Measurements from ENCODE around the gene RRAGB. TPM values are rescaled to one million over a fixed set of nuclear protein-coding genes. Genes with fewer than 3 reads are reported as not detected.
"Not testable (repeated sequence)": the region's sequence is repeated elsewhere in the genome, so short reads cannot be mapped to it uniquely, and the experiment has no call there.

Gene RRAGB
- polyA plus RNA-seq (2013, experiment 1 of 2; ENCODE audit: insufficient read length), result 9.1 TPM
- polyA plus RNA-seq (2013, experiment 2 of 2; ENCODE audit: insufficient read length), result 11.6 TPM

DNA sequence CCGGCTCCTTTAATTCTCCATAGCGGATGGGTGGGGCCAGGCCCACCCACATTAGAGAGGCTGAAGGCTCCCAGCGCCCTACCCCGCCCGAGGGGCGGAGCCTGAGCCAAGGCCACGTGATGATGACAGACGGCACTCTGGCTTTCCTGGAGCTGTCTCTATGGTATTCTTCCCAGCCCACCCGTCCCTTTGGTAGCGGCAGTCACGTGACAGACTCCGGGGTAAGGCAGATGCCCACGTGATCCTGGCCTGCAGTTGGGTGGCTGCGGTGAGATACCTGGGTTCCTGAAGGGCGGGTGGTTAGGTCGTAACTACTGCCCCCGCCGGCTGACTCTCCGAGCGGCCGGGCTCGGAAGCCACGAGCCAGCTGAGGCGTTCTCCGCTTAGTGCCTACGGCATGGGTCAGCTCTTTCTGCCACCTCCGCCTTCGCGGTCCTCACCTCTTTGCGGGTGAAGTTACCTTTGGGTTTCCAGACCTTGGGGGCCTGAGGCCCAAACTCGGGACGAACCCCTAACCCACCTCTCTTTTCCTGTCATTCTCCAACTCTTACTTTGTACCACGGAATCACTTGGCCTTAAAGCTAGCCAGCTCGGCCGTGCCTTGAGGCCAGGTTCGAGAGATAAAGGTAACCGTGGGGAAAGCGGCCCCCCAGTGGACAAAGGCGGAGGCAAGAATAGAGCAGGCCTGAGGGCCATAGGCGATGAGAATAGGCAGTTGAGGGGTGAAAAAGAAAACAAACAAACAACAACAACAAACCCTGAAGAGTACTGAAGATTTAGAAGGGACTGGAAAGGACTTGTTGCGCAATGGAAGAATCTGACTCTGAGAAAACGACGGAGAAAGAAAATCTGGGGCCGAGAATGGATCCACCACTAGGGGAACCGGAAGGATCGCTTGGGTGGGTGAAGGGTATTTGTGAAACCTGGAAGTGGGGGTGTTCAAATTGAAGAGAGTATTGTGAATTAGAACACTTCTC lies at the start of gene RRAGB:
TSS of gene RRAGB (plus strand) at position 229 of the 977 bp plus-strand sequence. CDS start at position 808, 579 bp downstream.
- DNase-seq, result peak; percentile 94

DNA sequence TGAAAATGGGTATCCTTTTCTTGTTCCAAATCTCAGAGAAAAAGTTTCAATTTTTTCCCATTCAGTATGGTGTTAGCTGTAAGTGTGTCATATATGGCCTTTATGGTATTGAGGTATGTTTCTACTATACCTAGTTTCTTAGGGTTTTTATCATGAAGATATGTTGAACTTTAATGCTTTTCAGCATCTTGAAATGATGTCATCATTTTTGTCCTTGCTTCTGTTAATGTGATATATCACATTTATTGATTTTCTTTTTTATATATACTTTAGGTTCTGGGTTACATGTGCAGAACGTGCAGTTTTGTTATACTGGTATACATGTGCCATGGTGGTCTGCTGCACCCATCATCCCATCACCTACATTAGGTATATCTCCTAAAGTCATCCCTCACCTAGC lies 49.5 kb upstream of the RRAGB start:
- DNase-seq, result no peak

GRCh38 chrX:55688579-55688978 lies 29.0 kb upstream of the RRAGB start:
- DNase-seq, result not testable (repeated sequence)

DNA sequence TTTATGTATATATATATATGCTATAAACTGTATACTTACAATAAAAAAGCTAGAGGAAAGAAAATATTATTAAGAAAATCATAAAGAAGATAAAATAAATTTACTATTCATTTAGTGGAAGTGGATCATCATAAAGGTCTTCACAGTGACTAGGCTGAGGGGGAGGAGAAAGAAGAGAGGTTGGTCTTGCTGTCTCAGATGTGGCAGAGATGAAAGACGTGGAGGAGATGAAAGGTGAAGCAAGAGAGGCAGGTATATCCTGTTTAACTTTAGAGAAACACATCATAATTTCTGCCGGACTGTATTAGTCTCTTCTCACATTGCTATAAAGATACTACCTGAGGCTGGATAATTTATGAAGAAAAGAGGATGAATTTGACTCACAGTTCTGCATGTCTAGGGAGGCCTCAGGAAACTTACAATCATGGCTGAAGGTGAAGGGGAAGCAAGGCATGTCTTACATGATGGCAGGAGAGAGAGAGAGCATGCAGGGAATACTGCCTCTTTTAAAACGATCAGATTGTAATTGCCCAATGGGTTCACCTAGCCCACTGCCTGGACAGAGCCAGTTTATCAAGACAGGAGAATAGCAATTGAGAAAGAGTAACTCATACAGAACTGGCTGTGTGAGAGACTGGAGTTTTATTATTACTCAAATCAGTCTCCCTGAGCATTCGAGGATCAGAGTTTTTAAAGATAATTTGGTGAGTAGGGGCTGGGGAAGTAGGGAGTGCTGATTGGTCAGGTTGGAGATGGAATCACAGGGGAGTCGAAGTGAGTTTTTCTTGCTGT lies 22.1 kb upstream of the RRAGB start:
- no peak for DNase-seq

DNA sequence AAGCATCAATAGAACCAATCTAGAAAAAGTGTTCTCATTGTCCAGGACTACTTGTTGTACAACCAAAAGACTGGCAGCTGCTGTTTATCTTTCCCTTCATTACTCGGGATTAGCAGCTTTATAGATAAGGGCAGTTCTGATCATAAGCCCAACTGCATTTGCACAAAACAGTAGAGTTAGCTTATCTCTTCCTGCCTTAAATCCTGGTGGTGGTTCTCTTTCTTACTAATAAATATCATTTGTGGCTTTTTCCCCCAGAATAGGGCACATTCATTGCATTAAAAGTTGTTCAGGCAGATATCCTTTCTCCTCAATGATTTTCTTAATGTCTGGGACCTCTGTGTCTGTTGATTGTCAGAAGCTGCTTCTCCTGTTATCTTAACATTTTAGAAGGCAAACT lies 20.2 kb upstream of the RRAGB start:
- DNase-seq, result no peak

GRCh38 chrX:55702671-55703070 lies 14.9 kb upstream of the RRAGB start:
- DNase-seq, result no peak

GRCh38 chrX:55703436-55703835 lies 14.1 kb upstream of the RRAGB start:
- not testable (repeated sequence) for DNase-seq

DNA sequence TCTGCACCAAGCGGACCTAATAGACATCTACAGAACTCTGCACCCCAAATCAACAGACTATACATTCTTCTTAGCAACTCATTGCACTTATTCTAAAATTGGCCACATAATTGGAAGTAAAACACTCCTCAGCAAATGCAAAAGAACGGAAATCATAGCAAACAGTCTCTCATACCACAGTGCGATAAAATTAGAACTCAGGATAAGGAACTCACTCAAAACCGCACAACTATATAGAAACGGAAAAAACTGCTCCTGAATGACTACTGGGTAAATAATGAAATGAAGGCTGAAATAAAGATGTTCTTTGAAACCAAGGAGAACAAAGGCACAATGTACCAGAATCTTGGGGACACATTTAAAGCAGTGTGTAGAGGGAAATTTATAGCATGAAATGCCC lies 12.5 kb upstream of the RRAGB start:
- DNase-seq, result not testable (repeated sequence)

- no peak for DNase-seq
These were observed 7.8 kb upstream of the RRAGB start for GRCh38 chrX:55709735-55710134.

GRCh38 chrX:55710701-55711100 lies 6.8 kb upstream of the RRAGB start:
- peak; percentile 33 for DNase-seq

DNA sequence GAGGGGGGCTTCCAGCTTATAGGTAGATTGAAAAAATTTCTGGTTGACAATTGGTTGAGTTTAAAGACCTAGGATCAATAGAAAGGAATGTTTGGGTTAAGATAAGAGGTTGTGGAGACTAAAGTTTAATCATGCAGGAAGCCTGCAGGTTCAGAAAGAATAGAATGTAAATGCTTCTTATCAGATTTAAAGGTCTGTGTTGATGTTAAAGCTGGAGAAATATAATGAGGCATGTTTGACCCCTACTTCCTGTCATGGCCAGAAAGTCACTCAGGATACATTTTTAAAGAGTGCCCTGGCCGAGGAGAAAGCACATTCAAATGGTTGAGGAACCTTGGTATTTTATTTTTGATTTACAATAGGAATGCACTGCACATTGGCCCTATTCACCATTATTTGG lies 3.9 kb upstream of the RRAGB start:
- no peak for DNase-seq

GRCh38 chrX:55714161-55714560 lies 3.4 kb upstream of the RRAGB start:
- no peak for DNase-seq

DNA sequence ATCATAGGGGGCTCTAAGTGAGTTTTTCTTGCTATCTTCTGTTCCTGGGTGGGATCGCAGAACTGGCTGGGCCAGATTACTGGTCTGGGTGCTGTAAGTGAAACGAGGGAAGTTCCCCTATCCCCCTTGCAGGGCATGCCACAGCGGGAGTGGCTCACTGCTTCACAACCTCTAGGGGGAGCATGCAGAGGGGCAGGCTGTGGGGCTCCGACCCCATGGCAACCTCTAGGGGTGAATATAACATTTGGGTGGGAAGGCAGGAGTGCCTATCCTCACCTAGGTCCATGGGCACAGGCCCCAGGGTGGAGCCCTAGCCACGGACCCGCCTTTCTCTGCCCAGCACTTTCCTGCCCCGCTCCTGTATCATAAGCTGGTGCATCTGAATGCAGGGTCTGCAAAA lies 1.7 kb upstream of the RRAGB start:
- no peak for DNase-seq

GRCh38 chrX:55716937-55717336 lies 612 bp upstream of the RRAGB start:
- DNase-seq, result no peak

DNA sequence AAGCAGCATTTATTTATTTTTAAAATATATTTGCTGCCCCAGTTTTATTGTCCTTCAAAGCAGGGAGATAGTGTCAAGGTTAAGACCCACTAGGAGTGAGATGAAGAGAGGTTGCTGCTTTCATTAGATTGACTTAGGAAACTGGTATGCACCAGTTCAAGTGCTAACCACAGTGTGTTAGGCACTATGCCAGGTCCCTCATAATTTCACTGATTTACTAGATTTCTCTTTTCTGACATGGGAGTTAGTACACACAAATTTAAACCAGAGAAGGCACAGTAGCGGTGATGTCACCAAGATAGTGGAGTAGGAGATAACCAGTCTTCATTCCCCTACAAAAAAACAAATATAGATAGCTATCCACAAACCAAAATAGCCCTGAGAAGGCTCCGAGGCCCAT lies 14.3 kb downstream of the RRAGB start:
- no peak for DNase-seq

DNA sequence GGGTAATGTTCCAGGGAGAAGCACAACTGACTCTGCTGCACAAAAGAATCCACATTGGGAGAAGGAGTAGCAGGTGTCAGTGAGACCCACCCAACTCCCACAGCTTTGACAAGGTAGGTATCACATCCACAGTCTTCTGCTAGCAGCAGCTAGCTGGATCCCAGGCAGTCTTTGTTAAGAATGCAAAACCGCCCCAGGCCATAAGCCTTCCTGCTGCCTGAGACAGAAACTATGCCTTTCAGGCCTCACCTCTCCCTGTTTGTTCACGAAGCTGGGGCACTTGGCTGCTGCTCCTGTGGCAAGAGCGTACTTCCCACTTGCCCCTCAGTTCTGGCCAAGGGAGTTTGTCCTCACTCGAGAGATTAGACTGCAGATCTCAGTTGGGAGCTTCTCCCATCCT lies 21.4 kb downstream of the RRAGB start:
- no peak for DNase-seq

DNA sequence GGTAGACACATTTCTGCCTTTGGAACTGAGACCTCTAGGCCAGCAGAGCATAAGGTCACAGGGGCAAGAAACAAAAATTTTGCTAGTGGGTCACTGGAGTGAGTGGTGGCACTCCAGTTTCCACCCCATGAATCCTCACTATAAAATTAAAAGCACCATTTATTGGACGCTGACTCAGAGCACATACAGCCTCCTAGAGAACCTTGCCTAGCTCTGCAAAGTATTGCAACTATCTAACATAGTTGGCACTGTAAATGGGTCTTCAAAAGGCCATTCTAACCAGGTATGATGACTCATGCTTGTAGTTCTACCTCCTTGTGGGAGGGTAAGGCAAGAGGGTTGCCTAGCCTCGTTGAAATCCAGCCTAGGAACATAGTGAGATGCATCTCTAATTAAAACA lies 25.1 kb downstream of the RRAGB start:
- DNase-seq, result no peak

GRCh38 chrX:55748463-55748862 lies 30.9 kb downstream of the RRAGB start:
- not testable (repeated sequence) for DNase-seq

DNA sequence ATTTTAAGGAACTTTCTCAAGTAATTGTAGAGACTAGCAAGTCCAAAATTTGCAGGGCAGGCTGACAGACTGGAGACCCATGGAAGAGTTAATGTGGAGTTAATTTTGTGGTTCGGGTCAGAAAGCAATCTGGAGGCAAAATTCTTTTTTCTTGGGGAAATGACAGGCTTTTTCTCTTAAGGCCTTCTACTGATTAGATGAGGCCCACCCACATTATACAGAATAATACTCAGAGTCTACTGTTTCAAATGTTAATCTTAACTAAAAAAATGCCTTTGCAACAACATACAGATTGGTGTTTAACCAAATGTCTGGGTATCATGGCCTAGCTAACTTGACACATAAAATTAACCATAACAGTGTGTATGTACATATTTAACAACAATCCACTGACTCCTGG lies 32.7 kb downstream of the RRAGB start:
- DNase-seq, result no peak

GRCh38 chrX:55754861-55755294 lies 37.3 kb downstream of the RRAGB start:
- DNase-seq, result no peak

- DNase-seq, result no peak
These were observed 40.5 kb downstream of the RRAGB start for GRCh38 chrX:55758033-55758432.

GRCh38 chrX:55759478-55759877 lies 41.9 kb downstream of the RRAGB start:
- no peak for DNase-seq

- peak; percentile 18 for DNase-seq
These were observed 49.6 kb downstream of the RRAGB start for GRCh38 chrX:55767100-55767499.

All from fibroblast of skin of scalp (primary cell).